HG02763 (cell line): ENCODE measurements around the gene RCAN3.
"Not testable (repeated sequence)": the region's sequence is repeated elsewhere in the genome, so short reads cannot be mapped to it uniquely, and the experiment has no call there.

Source experiments
- ATAC-seq: cut with Tn5 transposase; IDR thresholded peaks from one replicate; pipeline ENCODE4 v1.9.1; 2021; ENCODE audit warnings: mild to moderate bottlenecking, moderate library complexity; ENCODE audit not compliant: unreplicated experiment

RCAN3 gene

DNA sequence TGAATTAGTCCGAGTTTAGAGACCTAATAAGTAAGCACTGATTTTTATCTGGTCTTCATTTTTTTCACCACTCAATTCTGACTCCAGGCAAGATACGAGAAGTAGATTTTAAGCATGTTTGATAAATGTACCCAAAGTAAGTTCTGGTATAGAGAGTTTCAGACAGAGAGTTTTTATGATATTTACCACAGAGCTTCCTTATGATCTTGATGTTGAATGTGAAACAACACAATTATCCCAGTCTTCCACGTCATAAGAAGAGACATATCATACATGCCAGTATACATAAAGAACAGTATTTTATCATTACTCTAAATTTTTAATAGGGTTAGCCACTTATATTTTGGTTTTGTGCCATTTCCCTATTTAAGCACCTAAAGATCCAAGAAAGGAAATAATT is 45.4 kb downstream of the RCAN3 start:
- no peak for ATAC-seq

DNA sequence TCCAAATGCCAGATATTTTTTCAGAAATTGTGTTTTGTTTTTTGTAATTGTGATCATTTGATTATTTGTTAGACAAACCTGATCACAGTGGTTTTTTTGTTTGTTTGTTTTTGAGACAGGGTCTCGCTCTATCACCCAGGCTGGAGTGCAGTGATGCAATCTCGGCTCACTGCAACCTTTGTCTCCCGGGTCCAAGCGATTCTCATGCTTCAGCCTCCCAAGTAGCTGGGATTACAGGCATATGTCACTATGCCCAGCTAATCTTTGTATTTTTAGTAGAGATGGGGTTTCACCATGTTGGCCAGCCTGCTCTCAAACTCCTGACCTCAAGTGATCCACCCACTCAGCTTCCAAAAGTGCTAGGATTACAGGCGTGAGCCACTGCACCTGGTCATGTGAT is 46.6 kb downstream of the RCAN3 start:
- ATAC-seq = not testable (repeated sequence)

DNA sequence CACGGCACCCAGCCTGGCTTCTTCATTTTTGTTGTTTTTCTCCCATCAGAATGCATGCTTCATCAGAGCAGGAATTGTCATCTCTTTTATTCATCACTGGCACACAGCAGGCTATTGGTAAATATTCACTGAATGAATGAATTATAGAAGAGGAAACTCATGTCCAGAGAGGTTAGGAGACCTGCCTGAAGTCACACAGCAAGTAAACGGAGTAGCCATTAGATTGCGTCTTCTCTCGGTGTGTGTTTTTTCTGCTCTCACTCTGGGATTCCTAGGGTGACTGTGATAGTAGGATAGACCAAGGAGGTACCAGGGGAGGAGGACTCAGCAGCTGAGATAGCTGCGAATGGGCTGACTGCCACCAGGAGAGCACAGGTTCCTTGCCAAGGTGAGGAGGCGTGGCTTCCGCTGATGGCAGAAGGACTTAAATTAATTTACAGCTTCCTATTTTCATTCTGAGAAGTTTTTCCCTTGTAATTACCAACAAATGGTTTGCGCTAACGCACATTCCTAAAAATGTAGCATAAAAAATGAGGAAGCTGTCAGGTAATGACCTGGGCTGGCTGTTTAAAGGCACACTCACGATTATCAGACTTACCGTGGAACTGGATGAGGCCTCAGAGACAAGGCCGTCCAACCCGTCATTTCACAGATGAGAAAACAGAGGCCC is 48.8 kb downstream of the RCAN3 start:
- ATAC-seq = no peak

DNA sequence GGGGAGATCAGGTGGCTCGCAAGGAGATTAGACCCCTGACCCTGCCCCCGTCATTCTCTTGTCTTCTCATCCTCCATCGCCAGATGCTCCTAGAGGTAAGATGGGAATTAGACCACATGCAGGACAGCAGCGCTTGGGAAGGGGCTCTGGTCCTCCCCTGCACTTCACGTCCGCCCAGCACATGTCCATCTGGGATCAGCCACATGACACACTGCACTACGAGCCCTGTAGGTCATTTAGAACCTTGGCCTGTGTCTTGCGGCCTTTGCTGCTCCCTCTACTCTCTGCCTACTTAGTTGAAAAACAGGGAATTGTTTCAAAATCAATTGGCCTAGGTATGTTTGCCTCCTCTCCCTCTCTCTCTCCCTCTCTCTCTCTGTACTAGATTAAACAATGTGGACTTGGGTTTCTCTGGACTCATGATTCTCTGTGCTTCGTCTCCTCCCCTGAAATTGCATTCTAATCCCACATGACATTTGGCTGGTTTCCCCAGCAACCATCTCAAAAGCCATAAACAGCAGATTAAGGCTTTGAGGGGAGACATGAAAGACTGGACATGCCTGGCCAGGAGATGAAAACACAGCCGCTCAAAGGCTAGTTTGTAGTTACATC is 49.4 kb downstream of the RCAN3 start:
- no peak for ATAC-seq

DNA sequence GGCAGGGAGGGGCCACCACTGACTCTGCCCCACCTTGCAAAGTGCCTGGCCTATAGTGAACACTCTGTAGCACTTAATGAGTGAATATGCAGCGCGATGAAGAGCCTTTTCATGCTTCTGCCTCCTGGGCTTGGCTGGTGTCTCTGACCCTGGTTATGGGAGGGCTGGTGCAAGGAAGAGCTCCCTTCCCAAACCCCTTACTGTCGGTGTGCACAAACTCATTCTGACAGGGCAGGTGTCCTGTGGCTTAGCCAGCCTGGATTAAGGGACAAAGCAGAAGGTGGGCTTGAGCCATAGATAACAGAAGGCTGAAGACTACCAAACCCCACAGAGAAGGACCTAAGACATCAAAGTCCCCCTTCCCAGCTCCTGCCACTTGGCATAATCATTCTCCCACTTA is 51.3 kb downstream of the RCAN3 start:
- ATAC-seq = no peak

DNA sequence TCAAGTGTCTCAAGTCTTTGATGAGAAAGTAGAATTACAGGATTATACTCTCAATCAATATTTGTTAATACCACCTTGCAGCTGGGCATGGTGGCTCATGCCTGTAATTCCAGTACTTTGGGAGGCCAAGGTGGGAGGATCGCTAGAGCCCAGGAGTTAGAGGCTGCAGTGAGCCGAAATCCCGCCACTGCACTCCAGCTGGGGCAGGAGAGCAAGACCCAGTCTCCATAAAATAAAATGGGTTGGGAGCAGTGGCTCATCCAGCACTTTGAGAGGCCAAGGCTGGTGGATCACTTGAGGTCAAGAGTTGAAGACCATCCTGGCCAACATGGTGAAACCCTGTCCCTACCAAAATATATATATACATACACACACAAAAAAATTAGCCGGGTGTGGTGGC is 52.1 kb downstream of the RCAN3 start:
- no peak for ATAC-seq

DNA sequence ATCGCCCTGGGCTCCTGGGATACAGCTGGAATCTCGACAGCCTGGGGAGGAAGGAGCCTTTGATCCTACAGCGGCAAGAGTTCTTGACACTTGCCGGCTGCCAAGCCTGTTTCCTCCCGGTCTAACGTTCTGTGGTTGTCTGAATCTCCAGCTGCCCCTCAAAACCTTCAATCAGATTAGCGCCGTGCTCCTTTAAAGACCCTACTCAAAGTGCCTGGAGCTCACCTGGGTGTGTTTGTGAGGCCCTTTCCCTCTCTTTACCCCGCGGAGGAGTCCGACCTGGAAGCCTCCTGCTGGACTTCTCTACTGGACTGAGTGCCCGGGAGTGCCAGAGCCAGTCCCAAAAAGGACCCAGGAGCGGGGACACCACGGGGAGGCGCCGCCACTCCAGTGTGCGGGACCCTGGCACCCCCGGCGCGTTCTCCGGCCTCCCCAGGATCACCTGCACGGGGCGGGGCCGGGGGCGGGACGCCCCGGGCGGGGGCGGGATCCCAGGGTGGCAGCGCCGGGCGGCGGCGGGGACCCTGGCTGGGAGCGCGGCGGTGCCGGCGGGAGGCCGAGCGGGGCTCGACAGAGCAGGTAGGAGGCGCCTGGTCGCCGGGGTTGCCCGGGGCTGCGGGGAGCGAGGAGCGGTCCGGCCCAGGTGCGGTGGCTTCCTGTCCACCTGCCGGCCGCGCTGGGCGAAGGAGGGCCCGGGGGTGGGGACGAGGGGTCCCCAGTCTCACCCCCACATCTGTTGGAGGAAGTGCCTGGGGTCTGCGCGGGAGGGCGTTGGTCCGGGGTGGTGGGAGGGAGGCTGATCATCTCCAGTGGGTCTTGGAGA is 53.2 kb downstream of the RCAN3 start, which contains the start of gene NCMAP:
Gene NCMAP, plus strand, starts transcription at position 497 of the 823 bp plus-strand sequence. CDS start 39,344 bp downstream, outside the sequence.
- ATAC-seq = no peak

DNA sequence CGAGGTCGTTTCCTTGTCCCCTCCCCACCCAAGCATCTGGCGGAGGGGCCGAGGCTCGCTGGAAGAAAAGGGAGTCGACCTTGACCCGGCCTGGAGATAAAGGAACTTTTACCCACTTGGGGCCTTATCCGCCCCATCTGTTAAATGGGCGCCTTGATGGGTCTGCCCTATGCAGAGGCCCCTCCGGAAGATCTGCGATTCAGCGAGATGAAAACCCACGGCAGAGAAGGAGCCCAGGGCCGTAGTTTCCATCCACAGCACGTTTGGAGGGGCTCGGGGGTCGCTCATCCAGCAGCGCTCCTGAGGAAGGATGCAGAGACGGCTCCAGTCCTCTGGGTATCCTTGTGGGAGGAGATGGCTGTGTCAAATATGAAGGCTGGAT is 53.8 kb downstream of the RCAN3 start:
- no peak for ATAC-seq

DNA sequence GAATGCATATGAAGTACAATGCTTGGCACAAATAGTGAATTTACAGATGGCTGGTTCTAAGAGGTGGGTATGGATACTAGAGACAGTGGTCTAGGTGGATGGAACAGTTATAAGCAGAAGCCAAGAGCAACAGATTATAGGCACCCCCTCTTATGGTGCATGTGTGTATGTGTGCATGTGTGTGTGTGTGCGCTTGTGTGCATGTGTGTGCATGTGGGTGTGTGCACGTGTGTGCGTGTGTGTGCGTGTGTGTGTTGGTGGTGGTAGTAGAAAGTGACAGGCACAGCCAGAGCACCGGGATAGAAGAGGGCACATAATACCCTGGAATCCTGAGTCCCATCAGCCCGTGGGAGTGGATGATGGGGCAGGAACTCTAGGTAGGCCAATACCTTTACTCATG is 54.6 kb downstream of the RCAN3 start:
- no peak for ATAC-seq

DNA sequence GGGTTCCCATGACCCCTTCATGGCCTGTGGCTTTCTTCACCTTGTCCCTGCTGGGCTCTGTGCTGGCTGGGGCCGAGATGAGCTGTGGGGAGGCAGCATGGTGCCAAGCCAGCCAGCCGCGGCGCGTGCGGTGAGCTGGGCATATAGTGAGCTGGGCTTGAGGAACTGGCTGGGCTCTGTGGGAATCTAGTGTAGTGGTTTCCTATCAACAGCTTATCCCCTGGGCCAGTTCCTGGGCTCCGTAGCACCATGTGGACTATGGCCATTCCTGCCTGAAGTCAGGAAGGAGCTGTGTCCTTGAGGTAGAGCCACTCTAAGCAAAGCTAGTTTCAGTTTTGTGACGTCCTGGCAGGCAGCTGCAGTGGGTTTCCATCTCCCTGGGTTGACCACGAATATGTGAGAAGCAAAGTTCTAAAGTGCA is 55.1 kb downstream of the RCAN3 start:
- no peak for ATAC-seq

DNA sequence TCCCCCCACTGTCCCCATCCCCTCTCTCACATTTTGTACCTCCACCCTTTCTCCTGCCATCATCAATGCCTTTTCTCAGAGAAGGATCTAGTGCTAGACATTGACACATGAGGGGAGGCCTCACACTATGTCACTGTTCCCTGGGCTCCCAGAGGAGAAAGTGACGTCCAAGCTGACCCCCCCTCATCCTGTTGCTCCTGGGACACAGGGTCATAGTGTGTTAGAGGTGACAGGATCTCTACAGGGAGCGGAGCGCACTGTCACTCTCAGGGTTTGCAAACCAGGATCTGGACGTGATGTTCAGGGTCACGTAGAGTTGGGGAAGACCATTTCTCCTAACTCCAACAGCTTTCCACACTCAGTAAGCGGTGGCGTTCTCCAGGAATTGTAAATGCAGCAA is 55.8 kb downstream of the RCAN3 start:
- ATAC-seq = no peak

DNA sequence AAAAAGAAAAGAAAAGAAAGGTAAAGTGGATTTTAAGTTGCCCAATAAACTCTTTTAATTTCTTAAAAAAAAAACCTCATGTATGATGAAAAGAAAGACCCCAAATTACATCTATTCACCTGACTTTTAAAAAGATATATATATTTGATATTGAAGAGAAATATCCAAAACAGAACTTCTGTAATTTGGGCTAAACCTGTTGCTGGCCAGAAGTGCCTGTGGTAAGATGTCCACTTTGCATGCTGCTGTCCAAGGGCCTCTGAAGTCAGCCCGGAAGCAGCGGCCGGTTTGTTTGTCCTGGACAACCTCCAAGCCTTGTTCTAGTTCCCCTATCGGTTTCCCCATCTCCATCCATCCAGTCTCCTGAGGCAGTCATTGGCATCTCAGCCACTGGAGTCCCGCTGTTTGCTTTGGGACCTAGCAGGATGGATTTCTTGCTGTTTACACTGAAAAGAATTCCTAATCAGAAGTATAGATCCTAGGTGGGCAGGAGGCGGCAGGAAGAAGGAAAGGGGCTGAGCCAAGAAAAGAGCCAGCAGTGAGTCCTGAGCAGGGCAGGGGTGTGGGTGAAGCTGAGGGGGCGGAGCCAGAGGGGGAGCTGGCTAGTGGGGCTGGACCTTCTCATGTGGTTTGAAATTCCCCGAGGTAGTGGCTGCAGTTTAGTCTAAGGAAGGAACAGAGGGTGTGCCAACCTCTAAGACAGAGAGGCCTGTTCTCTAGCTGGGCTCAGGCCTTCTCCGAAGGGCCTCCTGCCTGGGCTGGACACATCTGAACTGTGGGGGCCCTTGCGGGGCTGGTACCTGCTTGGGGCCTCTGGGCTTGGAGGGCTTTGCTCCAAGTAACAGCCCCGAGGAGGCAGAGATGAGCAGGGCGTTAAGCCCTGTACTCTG is 56.5 kb downstream of the RCAN3 start:
- no peak for ATAC-seq

DNA sequence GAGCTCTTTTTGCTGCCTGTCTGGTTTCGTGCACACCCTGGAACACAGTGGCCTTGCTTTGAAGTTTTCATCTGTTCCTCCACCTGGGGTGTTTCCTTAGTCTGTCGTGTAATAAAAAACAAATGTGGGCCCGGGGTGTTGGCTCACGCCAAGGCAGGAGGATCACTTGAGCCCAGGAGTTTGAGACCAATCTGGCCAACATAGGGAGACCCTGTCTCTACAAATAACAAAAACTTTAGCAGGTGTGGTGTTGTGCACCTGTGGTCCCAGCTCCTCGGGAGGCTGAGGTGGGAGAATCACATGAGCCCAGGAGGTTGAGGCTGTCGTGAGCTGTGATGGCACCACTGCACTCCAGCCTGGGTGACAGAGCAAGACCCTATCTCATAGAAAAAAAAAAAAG is 57.7 kb downstream of the RCAN3 start:
- no peak for ATAC-seq

DNA sequence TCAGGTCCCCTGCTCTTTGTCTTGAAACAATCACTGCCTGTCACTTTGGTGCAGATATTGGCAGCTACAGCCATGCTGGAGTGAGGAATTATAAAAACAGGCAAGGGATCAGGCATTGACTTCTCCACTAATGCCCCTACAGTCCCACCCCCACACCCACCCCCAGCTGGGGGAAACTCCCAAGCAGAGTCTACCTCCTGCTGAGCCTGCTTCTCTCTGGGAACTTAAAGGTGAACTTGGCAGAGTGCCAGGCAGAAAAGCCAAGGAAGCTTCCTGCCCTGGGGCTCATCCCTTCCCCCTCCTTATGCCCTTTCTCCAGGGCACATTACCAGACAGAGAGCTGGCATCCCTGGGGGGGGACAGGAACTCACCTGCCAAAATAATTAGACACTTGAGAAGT is 60.0 kb downstream of the RCAN3 start:
- ATAC-seq = no peak

DNA sequence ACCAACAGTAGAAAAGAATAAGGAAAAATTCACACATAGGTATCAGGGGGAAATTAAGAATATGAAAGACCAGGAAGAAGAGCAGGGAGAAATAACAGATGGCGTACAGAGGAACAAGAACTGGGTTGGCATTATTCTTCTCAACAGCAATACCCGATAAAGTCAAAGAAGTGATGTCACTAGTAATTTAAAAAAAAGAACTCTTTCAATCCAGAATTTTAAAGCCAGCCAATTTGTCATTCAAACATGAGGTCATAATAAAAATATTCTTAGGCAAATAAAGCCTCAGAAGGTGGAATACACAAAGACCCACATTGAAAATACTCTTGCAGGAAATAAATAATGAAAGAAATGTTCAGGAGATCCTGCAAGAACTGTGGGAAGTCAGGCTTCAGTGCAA is 62.1 kb downstream of the RCAN3 start:
- ATAC-seq = no peak

DNA sequence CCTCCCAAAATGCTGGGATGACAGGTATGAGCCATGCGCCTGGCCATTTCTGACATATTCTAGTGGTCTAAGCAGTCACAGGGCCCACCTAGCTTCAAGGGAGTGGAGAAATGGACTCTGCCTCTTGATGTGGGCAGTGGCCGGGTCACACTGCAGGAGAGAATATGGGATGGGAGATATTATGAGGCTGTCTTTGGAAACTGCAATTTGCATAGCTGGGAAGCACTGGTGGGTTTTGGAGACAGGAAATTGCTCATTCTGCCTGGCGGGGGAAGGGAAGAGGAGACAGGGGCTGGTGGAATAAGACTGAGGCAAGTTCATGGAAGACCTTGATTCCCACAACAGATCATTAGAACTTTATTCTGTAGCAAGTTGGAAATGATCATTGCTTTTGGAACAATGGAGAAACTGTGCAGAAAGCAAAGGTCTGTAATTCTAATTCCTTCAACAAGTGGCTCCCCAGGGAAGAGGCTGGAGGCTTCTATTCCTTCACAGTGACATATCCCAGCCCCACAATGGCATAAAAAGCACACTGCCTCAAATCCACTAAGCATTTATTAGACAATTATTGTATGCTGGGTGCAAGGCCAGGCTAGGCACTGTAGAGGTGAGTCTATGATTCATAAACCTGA is 63.7 kb downstream of the RCAN3 start:
- no peak for ATAC-seq

DNA sequence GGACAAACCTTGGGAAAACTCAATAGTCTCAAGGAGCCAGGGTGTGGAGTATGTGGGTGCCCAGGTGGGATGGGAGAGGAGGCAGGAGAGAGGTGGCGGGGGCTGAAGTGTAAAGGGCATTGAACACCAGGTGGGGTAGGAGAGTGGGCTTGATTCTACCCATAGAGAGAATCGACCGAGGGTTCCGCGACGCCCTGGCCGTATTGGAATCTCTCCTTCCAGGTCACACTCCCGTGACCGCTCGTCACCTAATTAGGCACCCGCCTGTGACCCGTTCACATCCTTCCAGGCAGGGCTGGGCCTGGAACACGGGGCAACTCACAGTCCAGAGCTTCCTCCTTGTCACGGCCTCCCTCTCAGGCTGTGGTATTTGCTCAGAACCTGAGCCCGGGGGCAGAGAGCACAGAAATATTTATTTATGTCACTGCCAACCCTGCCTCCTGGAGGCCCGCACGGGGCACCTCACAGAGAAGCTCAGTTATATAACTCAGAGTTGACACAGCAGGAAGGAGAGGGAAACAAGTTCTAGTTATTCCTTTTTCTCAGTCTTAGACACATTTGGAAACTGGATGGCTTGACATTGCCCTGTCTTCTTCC is 65.3 kb downstream of the RCAN3 start:
- no peak for ATAC-seq

DNA sequence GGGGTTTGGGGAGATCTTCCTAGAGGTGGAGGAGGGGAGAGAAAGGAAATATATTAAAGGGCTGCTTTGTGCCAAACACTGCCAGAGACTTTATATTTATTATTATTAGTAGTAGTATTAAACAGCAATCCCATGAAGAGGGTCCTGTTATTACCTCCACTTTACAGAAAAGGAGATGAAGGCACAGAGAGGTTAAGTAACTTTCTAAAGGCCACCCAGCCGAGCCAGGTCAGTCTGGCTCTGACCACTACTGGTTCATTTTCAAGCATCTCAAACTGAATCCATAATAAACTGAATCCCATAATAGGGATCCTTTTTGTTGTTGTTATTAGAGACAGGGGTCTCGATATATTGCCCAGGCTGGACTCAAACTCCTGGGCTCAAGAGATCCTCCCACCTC is 65.8 kb downstream of the RCAN3 start:
- no peak for ATAC-seq

DNA sequence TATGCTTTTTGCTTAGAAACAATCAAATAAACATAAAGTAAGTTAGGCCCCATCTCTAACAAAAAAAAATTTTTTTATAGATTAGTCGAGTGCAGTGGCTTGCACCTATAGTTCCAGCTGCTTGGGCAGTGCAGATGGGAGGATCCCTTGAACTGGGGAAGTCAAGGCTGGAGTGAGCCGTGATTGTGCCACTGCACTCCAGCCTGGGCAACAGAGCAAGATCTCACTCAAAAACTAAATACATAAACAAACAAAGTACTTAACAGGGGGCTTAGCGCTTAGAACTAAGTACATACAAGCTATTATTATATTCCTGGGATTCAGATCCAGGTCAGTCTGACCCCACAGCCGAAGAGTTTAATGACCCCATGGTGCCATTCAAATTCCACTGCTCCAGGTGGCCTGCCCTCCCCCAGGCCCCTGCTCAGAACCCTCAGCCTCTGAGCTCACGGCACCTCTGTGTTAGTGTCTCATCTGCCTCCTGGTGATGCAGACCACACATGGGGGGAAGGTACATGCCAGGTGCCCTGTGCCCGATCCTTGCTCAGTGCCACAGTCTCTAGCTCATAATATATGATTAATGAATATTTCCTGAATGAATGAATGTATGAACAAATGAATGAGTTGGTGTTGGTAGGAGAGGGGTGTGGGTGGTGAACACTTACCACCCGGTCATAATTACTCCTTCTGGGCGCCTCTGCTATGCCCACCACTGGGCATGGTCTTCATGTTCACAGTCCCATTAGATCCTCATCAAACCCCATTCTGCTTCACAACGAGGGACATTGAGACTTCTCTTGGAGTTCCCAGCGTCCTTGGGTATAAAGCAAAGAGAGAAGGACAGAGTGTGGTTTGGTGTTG is 67.9 kb downstream of the RCAN3 start:
- no peak for ATAC-seq
